Endothelial cell of umbilical vein (primary cell): ENCODE data around the gene NCOA3. TPM values are rescaled to one million over a fixed set of nuclear protein-coding genes. Genes with fewer than 3 reads are reported as not detected.

ENCODE experiments used
- BruUV-seq: library from RNA; stranded (reverse); fragments of 400-500 nt; replicated peaks from 2 replicates; lab custom pipeline; 2021; lab: Mats Ljungman, UMichigan
- CTCF ChIA-PET: fragments of 300-600, 350-600 bp; sonication (Branson Sonifier 250); formaldehyde crosslinking; loops from one replicate; lab custom pipeline; 2021; ENCODE audit warnings: antibody characterized with exemption, inconsistent platforms; lab: Charles Lee
- POLR2A ChIA-PET: fragments of 300-600, 350-600 bp; sonication (Branson Sonifier 250); formaldehyde crosslinking; loops from one replicate; lab custom pipeline; 2021; ENCODE audit warnings: antibody characterized with exemption, inconsistent platforms; lab: Charles Lee
- DNase-seq: peaks from one replicate; pipeline ENCODE4 v3.0.0-alpha.2; 2011; ENCODE audit warnings: low read depth, low spot score
- FAIRE-seq: peaks from 2 replicates; lab custom pipeline; 2011; peaks lifted over from hg19 to GRCh38; lab: Jason Lieb, UNC
- H2AFZ ChIP-seq: 2 replicates; pipeline ENCODE4 v1.6.0; 2012; ENCODE audit warnings: low read depth, low read length, control low read depth, inconsistent platforms
- H3K27ac ChIP-seq: 2 replicates; pipeline ENCODE4 v1.5.1; 2011; ENCODE audit warnings: low read depth, mild to moderate bottlenecking, control low read depth, low read length, moderate library complexity; ENCODE audit not compliant: insufficient read depth
- H3K27me3 ChIP-seq, 2 experiments: 2 replicates each; pipeline versions ENCODE4 v1.6.0 to v1.6.1; 2011; ENCODE audit warnings: low read length in 2 of 2, mixed read lengths in 1 of 2; ENCODE audit not compliant: control insufficient read depth in 2 of 2, insufficient read depth in 2 of 2
- H3K36me3 ChIP-seq, 2 experiments: 2 replicates in 1 of 2; 3 replicates in 1 of 2; pipeline ENCODE4 v1.5.1; 2011; ENCODE audit warnings: low read length in 2 of 2, mild to moderate bottlenecking in 1 of 2, moderate library complexity in 1 of 2; ENCODE audit not compliant: control insufficient read depth in 2 of 2, insufficient read depth in 2 of 2; ENCODE audit errors: extremely low read depth in 1 of 2
- H3K4me1 ChIP-seq: 3 replicates; pipeline ENCODE4 v1.5.1; 2011; ENCODE audit warnings: mild to moderate bottlenecking, low read length; ENCODE audit not compliant: control insufficient read depth, insufficient read depth; ENCODE audit errors: extremely low read depth
- H3K4me2 ChIP-seq: 2 replicates; pipeline ENCODE4 v1.6.1; 2011; ENCODE audit warnings: low read length, control low read depth, mixed read lengths; ENCODE audit not compliant: insufficient read depth
- H3K4me3 ChIP-seq, 3 experiments: fragments of 200-600 bp in 1 of 3; sonication (generic), shearing (Covaris generic) in 1 of 3; replicated peaks in 1 of 3; 2 replicates each; pipeline ENCODE4 v1.5.1; 2011 to 2016; ENCODE audit warnings: control low read depth in 3 of 3, low read length in 3 of 3, mild to moderate bottlenecking in 2 of 3, inconsistent platforms in 1 of 3, low read depth in 1 of 3, moderate library complexity in 1 of 3; ENCODE audit not compliant: insufficient read depth in 1 of 3
- H3K79me2 ChIP-seq: 2 replicates; pipeline ENCODE4 v1.6.0; 2012; ENCODE audit warnings: low read length, inconsistent platforms; ENCODE audit not compliant: control insufficient read depth, insufficient read depth
- H3K9ac ChIP-seq: replicated peaks from 2 replicates; pipeline ENCODE3; 2011; ENCODE audit warnings: low read length, control low read depth; ENCODE audit not compliant: insufficient read depth; ENCODE audit errors: extremely low read depth
- H3K9me1 ChIP-seq: replicated peaks from 3 replicates; pipeline ENCODE4 v1.6.0; 2011; ENCODE audit warnings: mild to moderate bottlenecking, low read length; ENCODE audit not compliant: control insufficient read depth, insufficient read depth; ENCODE audit errors: extremely low read depth
- H3K9me3 ChIP-seq: replicated peaks from 2 replicates; pipeline ENCODE4 v1.5.1; 2012; ENCODE audit warnings: low read length, inconsistent platforms; ENCODE audit not compliant: control insufficient read depth, insufficient read depth
- H4K20me1 ChIP-seq: replicated peaks from 2 replicates; pipeline ENCODE3; 2011; ENCODE audit warnings: mild to moderate bottlenecking, low read length; ENCODE audit not compliant: control insufficient read depth, insufficient read depth; ENCODE audit errors: extremely low read depth
- EZH2 ChIP-seq: IDR thresholded peaks from 2 replicates; pipeline ENCODE4 v1.6.1; 2012; ENCODE audit warnings: borderline replicate concordance, low read depth, mild to moderate bottlenecking, moderate library complexity, low read length, inconsistent platforms; ENCODE audit not compliant: severe bottlenecking
- JUN ChIP-seq: IDR thresholded peaks from 2 replicates; pipeline ENCODE4 v1.6.1; 2011; ENCODE audit warnings: borderline replicate concordance, low read depth; ENCODE audit not compliant: insufficient read length, insufficient read depth
- MYC ChIP-seq: IDR thresholded peaks from one replicate; pipeline ENCODE4 v1.6.1; 2011; ENCODE audit warnings: mild to moderate bottlenecking, low read depth, low read length
- dilution Hi-C: fragments of 300-500 bp; cut with MboI; formaldehyde crosslinking; loops from one replicate; pipeline ENCODE4 v1.15.0; 2019; ENCODE audit warnings: low sequenced_read_pairs; ENCODE audit not compliant: extremely low pct_ligation_motif_present
- intact Hi-C: fragments of 100-400 bp; cut with micrococcal nuclease; formaldehyde crosslinking; loops from one replicate; pipeline ENCODE4 v1.10.0; 2022
- polyA plus RNA-seq, 4 experiments: library from polyadenylated mRNA; depleted of rRNA in 3 of 4; stranded (reverse) in 3 of 4; unstranded in 1 of 4; fragments of >200 nt; gene quantifications; 2 replicates each; pipeline versions ENCODE4 v1.2.1 to v1.2.3, GENCODE V29; 2011 to 2012; ENCODE audit warnings: missing spikeins in 1 of 4
- total RNA-seq: library from RNA; stranded (reverse); gene quantifications from 2 replicates; pipeline ENCODE4 v1.2.3, GENCODE V29; 2021
- TF ChIP-seq, protein P1 (sequence below), 2 donors: IDR thresholded peaks; 1 replicate in 1 of 2; 2 replicates in 1 of 2; pipeline ENCODE4 v1.5.1; 2011; ENCODE audit warnings: low read length in 2 of 2, mild to moderate bottlenecking in 2 of 2, moderate library complexity in 2 of 2, control low read depth in 1 of 2, inconsistent platforms in 1 of 2, low read depth in 1 of 2; ENCODE audit not compliant: insufficient read depth in 1 of 2; ENCODE audit errors: extremely low read depth in 1 of 2

Gene NCOA3
- total and polyA plus RNA-seq, 2 donors (not counting 3 experiments of a cell fraction or from before 2014, with no cell fraction given), result 12.0 to 35.6 TPM

GRCh38 chr20:47659904-47660601 lies 158.4 kb downstream of the NCOA3 start:
- Histone ChIP-seq H3K4me3 (no peak overlapping the region), H3K4me2 (no peak overlapping the region), H3K79me2 (no peaks in the 10 kb centered on the region), H2AFZ (no peak overlapping the region), H3K27me3 (no peaks in the 10 kb centered on the region), H3K36me3 (peaks cover 3 to 4% of the 10 kb centered on the region in 2 experiments), H3K27ac (no peak overlapping the region), H4K20me1 (no peaks in the 10 kb centered on the region), H3K9me1 (no peaks in the 10 kb centered on the region), H3K4me1 (peaks cover 7% of the 10 kb centered on the region), H3K9ac (no peak overlapping the region), H3K9me3 (no peaks in the 10 kb centered on the region)
- POLR2A ChIA-PET, result no interaction called here
- TF ChIP-seq, protein P1, sequence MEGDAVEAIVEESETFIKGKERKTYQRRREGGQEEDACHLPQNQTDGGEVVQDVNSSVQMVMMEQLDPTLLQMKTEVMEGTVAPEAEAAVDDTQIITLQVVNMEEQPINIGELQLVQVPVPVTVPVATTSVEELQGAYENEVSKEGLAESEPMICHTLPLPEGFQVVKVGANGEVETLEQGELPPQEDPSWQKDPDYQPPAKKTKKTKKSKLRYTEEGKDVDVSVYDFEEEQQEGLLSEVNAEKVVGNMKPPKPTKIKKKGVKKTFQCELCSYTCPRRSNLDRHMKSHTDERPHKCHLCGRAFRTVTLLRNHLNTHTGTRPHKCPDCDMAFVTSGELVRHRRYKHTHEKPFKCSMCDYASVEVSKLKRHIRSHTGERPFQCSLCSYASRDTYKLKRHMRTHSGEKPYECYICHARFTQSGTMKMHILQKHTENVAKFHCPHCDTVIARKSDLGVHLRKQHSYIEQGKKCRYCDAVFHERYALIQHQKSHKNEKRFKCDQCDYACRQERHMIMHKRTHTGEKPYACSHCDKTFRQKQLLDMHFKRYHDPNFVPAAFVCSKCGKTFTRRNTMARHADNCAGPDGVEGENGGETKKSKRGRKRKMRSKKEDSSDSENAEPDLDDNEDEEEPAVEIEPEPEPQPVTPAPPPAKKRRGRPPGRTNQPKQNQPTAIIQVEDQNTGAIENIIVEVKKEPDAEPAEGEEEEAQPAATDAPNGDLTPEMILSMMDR (IDR thresholded peaks at IDR 0.05; ENCODE audit: extremely low read depth in 1 of 2, insufficient read depth in 1 of 2, low read depth in 1 of 2, low read length in 2 of 2), result no peak
- TF ChIP-seq JUN (no peak), MYC (no peak)
- no TSS peak for BruUV-seq
- dilution Hi-C loops (no loop called here), intact Hi-C loops (no loop called here)
- FAIRE-seq, result no peak
- CTCF ChIA-PET, result interaction anchor here (1.4 to 9.7 kb wide), 4 partner anchors 9 to 961 kb away, joined by 6 to 158 read pairs (median 6); no protein-coding TSS in a partner anchor
- DNase-seq, result no peak

DNA sequence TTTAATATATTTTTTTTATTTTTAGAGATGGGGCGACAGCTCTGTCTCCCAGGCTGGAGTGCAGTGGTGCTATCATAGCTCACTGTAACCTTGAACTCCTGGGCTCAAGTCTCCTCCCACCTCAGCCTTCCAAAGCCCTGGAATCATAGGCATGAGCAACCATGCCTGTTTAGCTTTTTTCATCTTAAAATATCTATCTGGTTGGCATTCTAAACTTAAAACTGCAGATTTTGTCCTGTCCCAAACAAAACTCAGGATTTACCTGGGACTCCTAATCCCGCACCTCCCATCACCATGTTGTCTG lies 158.9 kb downstream of the NCOA3 start:
- no peaks in the 10 kb centered on the region for H3K9me3 ChIP-seq
- no peaks in the 10 kb centered on the region for H3K9me1 ChIP-seq
- DNase-seq (no peak), FAIRE-seq (no peak)
- intact Hi-C loops (no loop called here), dilution Hi-C loops (no loop called here)
- BruUV-seq, result no TSS peak
- CTCF ChIA-PET, result interaction anchor here (1.4 to 9.7 kb wide), 4 partner anchors 8 to 960 kb away, joined by 6 to 158 read pairs (median 6); no protein-coding TSS in a partner anchor
- no peaks in the 10 kb centered on the region for H3K27me3 ChIP-seq
- no peak overlapping the region for H3K9ac ChIP-seq
- POLR2A ChIA-PET, result no interaction called here
- H4K20me1 ChIP-seq, result no peaks in the 10 kb centered on the region
- H3K4me3 ChIP-seq, result no peak overlapping the region
- peaks cover 7% of the 10 kb centered on the region for H3K4me1 ChIP-seq
- no peak overlapping the region for H2AFZ ChIP-seq
- peaks cover 0 to 3% of the 10 kb centered on the region in 2 experiments for H3K36me3 ChIP-seq
- TF ChIP-seq EZH2, result no peak
- no peaks in the 10 kb centered on the region for H3K79me2 ChIP-seq
- H3K4me2 ChIP-seq, result no peak overlapping the region
- H3K27ac ChIP-seq, result no peak overlapping the region
